Measurements from ENCODE around the gene HS3ST3A1.

HS3ST3A1 gene

DNA sequence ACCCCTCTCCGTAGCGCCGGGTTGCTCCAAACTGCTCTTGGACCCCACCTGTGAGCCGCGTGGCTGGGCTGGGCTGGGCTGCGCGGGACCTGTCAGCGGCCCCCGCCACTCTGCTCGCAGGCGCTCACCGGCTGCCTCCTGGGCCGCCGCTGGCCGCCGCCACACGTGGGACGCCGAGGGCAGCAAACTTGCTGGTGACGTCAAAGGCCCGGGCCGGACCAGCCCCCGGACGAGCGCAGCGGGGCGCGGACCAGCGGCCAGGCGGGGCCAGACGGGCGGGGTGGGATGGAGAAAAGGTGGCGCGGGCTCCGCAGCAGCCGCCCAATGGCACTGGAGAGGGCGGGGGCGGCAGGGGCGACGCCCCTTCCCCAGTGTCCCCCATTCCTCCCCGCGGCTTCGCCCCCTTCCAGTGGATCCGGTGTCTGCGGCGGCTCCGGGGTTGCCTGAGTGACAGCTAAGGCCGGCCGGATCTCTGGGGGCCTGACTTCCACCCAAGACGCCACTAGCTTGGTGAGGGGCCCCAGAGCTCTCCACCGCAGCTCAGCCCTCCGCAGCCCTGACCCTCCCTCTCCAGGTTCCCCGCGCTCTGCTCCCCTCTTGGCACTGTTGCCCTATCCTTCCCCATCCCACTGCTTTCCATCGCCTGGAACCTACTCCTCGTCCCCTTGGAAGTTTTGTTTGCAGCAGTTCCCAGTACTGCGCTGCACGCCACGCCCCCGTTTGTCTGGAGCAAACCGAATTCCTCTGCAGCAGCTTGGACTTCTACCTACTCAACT, at the start of gene HS3ST3A1:
HS3ST3A1 (minus strand) TSS at position 154 of the 776 bp plus-strand sequence. CDS start 800 bp downstream, outside the sequence.
- no peak for DNase-seq

DNA sequence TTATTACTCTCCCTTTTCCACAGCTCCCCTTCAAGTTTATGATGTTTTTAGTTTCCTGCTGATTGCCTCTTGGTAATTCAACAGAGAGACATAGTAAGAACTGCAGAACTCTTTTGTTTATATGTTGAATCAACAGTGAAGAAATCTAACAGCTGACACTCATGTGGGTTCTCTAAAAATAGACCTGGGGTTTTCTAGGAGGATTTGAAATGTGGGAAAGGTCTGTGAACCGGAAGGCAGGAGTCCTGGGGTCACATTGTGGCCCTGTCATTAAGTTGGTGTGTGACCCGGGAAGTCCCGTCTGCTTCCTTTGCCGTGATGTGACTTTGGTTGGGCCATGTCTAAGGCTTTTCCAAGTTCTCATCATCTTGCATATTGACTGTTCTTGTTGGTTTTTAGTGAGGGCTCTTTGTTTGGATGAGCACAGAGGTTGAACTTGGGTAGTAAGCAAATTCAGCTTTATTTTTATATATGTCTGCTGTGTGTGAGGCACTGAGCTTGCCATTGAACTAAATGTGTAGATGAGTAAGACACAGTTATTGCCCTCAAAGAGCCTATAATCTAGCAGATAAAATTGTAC, 48.5 kb upstream of the HS3ST3A1 start:
- no peak for DNase-seq

DNA sequence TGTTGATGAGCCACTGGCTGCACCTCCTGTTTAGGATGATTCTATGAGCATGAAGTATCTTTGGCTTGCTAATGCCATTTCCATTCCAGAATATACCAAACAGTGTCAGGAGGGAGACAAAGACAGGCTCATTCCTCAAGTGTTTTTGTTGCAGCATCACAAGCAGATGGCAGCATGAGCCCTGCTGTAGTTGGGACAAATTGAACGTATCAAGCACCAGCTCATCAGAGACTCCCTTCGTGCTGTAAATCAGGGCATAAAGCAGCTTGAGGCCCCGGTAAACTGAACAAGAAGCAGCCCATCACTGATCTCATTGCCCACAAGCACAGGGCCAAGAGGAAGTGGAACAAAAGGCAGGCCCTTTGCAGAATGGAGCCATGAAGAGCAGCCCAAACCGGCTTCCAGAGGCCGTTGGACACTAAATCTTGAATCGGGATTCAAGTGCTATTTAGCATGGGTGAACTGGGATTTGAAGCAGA, 45.9 kb upstream of the HS3ST3A1 start:
- DNase-seq: no peak

- no peak for DNase-seq
These were observed 45.3 kb upstream of the HS3ST3A1 start for GRCh38 chr17:13646969-13647542.

DNA sequence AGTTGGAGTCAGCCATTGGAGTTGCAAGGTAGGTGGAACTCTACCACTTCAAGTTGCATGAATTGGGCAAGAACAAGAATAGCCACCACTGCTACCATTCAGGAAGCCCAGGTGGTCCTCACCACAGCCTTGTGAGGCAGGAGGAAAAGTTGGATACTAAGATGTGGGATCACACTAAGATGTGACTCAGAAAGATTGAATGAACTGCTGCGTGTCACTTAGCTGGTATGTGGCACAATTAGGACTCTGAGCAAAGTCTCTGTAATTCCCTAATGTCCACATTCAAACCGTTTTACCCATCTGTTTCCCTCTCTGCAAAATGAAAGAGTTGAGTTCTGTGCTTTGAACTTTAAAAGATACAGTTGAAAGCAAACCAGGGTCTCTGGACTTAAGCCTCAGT, 44.7 kb upstream of the HS3ST3A1 start:
- no peak for DNase-seq

GRCh38 chr17:13643180-13643579, 41.5 kb upstream of the HS3ST3A1 start:
- DNase-seq: no peak

- no peak for DNase-seq
These were observed 40.5 kb upstream of the HS3ST3A1 start for GRCh38 chr17:13642188-13642587.

DNA sequence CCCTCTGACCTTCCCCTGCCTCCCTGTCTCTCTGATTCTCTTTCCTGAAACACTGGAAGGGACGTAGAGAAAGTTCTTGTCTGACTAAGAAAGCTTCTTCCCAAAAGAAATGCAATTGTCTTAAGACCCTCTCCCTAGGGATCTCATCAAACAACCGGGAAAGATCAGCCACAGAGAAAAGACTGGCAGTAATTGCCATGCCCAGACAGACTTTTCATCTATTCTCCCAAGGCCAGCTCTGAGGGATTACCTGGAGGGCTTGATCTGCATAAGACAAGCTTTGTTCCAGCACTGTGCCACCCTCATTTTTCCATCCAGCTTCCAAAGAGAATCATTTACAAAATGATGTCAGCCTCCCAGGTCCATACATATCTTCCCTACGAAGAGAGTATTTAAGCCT, 38.8 kb upstream of the HS3ST3A1 start:
- no peak for DNase-seq

DNA sequence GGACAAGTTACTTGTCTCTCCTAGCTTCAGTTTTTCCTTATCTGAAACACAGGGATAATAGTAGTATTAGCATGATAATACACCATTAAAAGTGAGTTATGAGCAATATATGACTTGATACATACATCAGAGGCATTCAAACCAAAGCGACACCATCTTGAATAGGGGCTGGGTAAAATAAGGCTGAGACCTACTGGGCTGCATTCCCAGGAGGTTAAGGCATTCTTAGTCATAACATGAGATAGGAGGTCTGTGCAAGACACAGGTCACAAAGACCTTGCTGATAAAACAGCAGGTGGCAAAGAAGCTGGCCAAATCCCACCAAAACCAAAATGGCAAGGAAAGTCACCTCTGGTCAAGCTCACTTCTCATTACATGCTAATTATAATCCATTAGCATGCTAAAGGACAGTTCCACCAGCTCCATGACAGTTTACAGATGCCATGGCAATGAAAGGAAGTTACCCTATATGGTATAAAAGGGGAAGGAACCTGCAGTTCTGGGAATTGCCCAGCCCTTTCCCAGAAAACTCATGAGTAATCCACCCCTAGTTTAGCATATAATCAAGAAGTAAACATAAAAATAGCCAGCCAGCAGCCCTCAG, 37.2 kb upstream of the HS3ST3A1 start:
- no peak for DNase-seq

- no peak for DNase-seq
These were observed 35.2 kb upstream of the HS3ST3A1 start for GRCh38 chr17:13636951-13637350.

GRCh38 chr17:13635951-13636350, 34.2 kb upstream of the HS3ST3A1 start:
- DNase-seq: no peak

- no peak for DNase-seq
These were observed 32.3 kb upstream of the HS3ST3A1 start for GRCh38 chr17:13634021-13634420.

DNA sequence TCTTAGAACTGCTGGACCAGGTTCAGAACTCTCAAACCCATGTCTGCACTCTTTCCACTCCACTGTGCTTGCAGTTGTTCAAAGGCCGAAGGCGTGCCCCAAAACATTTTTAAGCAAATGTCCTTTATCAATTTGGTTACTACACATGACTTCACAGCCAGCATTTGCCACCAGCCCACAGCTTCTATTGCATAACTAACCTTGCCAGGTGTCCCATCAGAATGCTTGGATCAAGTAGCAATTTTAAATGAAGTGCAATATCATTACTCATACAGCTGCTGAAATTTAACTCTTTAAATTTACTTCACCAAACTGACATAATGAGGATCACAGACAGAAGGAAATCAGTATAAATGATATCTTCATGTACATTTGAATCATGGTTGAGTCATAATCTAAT, 29.8 kb upstream of the HS3ST3A1 start:
- no peak for DNase-seq

GRCh38 chr17:13626703-13627102, 25.0 kb upstream of the HS3ST3A1 start:
- no peak for DNase-seq

DNA sequence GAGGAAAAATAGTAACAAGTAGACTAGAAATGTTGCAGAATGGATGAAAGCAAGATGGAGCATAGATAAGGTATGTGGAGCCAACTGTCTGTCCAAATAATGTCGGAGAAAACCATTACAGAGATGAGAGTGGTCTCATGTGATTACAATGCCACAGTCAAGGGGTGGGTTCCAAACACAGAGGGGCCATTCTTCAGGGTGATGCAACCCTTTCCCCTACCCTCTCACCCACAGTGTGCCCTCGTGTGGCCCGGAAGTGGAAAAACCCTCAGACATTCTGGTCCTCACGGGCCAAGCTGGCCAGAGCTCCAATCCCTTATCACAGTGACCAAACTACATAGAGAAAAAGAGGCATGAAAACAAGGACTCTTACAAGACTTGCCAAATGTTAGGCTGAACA, 17.7 kb upstream of the HS3ST3A1 start:
- DNase-seq: no peak

GRCh38 chr17:13616031-13616430, 14.3 kb upstream of the HS3ST3A1 start:
- DNase-seq: no peak

GRCh38 chr17:13609941-13610340, 8.2 kb upstream of the HS3ST3A1 start:
- no peak for DNase-seq

DNA sequence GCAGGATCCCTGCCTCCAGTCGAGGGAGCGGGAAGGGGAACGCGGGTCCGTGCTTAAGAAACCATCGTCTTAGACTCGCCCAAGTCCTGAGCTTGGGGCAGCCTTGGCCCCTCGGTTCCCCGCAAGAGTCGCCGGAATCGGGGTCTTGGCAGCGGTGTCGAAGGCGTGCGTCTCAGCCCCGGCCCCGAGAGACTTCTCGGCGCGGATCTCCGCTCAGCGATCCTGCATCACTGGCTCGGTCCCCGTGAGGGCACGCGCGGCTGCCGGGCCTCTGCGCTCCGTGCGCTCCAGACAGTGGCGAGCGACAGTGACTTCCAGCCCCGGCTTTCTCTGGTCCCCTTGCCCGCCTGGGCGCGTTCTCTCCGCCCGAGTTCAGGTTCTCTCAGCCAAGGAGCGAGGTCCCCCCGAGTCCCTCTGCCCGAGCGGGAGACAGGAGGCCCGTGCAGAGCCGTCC, 380 bp downstream of the HS3ST3A1 start:
- no peak for DNase-seq

DNA sequence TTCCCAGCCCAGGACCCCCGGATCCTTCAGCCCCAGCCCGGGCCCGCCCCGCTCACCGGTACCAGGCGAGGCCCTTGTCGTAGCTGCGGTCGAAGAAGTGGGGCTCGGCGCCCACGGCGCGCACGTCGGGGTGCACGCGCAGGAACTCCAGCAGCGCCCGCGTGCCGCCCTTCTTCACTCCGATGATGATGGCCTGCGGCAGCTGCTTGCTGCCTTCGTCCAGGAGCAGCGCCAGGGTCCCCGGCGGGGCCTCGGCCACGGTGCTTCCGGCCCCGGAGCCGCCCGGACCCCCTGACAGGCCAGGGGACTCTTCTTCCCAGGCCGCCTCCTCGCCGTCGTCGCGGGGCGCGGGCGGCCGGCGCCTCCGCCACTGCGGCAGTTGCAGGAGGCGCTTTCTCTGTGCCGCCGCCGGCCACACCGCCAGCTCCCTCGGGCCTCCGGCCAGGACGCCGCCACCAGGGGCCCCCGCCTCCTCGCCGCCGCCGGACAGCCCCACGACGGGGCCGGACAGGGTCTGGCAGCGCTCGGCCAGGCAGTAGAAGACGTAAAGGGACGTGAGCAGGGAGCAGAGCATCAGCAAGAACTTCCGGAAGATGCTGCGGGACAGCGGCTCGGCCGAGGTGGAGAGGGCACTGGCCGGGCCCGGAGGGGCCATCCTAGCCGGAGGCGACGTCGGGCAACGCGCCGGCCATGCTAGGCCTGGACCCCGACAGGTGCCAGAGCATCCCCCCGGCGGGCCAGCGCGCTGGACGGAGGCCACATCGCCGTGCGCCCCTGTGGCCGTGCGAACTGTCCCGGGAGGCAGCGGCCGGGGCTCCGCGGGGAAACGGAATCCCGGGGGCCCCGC, 1.0 kb downstream of the HS3ST3A1 start:
- no peak for DNase-seq

- DNase-seq: no peak
These were observed 1.9 kb downstream of the HS3ST3A1 start for GRCh38 chr17:13599864-13600263.

DNA sequence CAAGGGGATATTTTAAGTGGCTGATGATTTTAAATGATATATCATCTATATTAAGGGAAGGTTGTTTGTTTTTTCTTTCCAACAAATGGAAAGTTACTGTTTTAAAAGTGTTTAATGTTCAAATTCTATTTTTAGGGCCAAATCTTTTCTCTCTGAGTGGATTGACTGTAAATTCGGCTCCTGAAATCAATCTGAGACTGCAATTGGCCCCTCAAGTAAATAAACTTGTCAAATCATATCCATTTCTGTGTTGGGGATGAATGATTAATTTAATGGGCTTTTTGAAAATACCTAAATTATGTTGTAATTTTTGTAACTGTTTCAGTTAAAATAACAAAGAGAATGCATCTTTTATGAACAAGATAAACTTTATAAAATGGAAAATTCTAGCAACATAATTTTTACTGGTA, 2.6 kb downstream of the HS3ST3A1 start:
- no peak for DNase-seq

GRCh38 chr17:13598353-13599167, 3.2 kb downstream of the HS3ST3A1 start:
- DNase-seq: no peak

Data from activated CD4-positive, CD25-positive, alpha-beta regulatory T cell (primary cell).